ENCODE measurements around the gene ACAD9.
"Not testable (repeated sequence)": the region's sequence is repeated elsewhere in the genome, so short reads cannot be mapped to it uniquely, and the experiment has no call there.

The ACAD9 gene

GRCh38 chr3:128879125-128879969 is at the start of gene ACAD9:
Gene ACAD9 (plus strand): TSS chr3:128879620. CDS start chr3:128879692, 72 bp downstream.
- DNase-seq: peak; percentile 95

- DNase-seq: not testable (repeated sequence)
Observed at GRCh38 chr3:128829925-128830625, 49.3 kb upstream of the ACAD9 start.

GRCh38 chr3:128830762-128831161 is 48.7 kb upstream of the ACAD9 start:
- not testable (repeated sequence) for DNase-seq

- not testable (repeated sequence) for DNase-seq
Observed at GRCh38 chr3:128832979-128833378, 46.4 kb upstream of the ACAD9 start.

- DNase-seq: no peak
Observed at GRCh38 chr3:128835096-128835495, 44.3 kb upstream of the ACAD9 start.

GRCh38 chr3:128841926-128842920 is 37.2 kb upstream of the ACAD9 start:
- DNase-seq: no peak

GRCh38 chr3:128844502-128844901 is 34.9 kb upstream of the ACAD9 start:
- DNase-seq: no peak

GRCh38 chr3:128845119-128845777 is 34.2 kb upstream of the ACAD9 start:
- no peak for DNase-seq

GRCh38 chr3:128845778-128846485 is 33.5 kb upstream of the ACAD9 start:
- no peak for DNase-seq

- no peak for DNase-seq
Observed at GRCh38 chr3:128846486-128846891, 32.9 kb upstream of the ACAD9 start.

- DNase-seq: no peak
Observed at GRCh38 chr3:128847666-128848370, 31.6 kb upstream of the ACAD9 start.

- DNase-seq: no peak
Observed at GRCh38 chr3:128848936-128849335, 30.5 kb upstream of the ACAD9 start.

- DNase-seq: no peak
Observed at GRCh38 chr3:128849911-128850455, 29.4 kb upstream of the ACAD9 start.

- DNase-seq: no peak
Observed at GRCh38 chr3:128850544-128850943, 28.9 kb upstream of the ACAD9 start.

GRCh38 chr3:128851601-128852000 is 27.8 kb upstream of the ACAD9 start:
- DNase-seq: no peak

GRCh38 chr3:128853826-128854225 is 25.6 kb upstream of the ACAD9 start:
- no peak for DNase-seq

- DNase-seq: no peak
Observed at GRCh38 chr3:128854475-128854874, 24.9 kb upstream of the ACAD9 start.

GRCh38 chr3:128855569-128855968 is 23.9 kb upstream of the ACAD9 start:
- DNase-seq: no peak

GRCh38 chr3:128858167-128858566 is 21.3 kb upstream of the ACAD9 start:
- no peak for DNase-seq

GRCh38 chr3:128859630-128860029 is 19.8 kb upstream of the ACAD9 start:
- DNase-seq: no peak

- DNase-seq: no peak
Observed at GRCh38 chr3:128861491-128861890, 17.9 kb upstream of the ACAD9 start.

Data from DMS79 treated with DMSO at 0.1 percent for 48 hours (cell line).